ENCODE measurements around the gene LIPG.
"Not testable (repeated sequence)": the region's sequence is repeated elsewhere in the genome, so short reads cannot be mapped to it uniquely, and the experiment has no call there.

The LIPG gene

GRCh38 chr18:49561289-49562193, at the start of gene LIPG (continued):
- no peak for TF ChIP-seq YY1 (tag by site-specific recombination; IDR thresholded peaks at IDR 0.05)
- no peak for TF ChIP-seq ZNF426 (tag by site-specific recombination; IDR thresholded peaks at IDR 0.05)
- no peak for TF ChIP-seq OVOL3 (tag by site-specific recombination; IDR thresholded peaks at IDR 0.05)
- TF ChIP-seq ZNF600 (tag by site-specific recombination; IDR thresholded peaks at IDR 0.05), result 0 out of 2 replicates have a peak, but pooled peaks have one; percentile 16
- 0 out of 2 replicates have a peak, but pooled peaks have one; percentile 24 for TF ChIP-seq GLIS2 (tag by site-specific recombination; IDR thresholded peaks at IDR 0.05)
- peak; percentile 30; the same call in 1 of the 2 replicates for TF ChIP-seq ZFP69B (tag by site-specific recombination; IDR thresholded peaks at IDR 0.05)
- TF ChIP-seq ZNF624 (tag by site-specific recombination; IDR thresholded peaks at IDR 0.05), result no peak
- no peak for TF ChIP-seq ZNF585B (tag by site-specific recombination; IDR thresholded peaks at IDR 0.05)
- TF ChIP-seq ZNF133 (tag by site-specific recombination; IDR thresholded peaks at IDR 0.05), result no peak
- TF ChIP-seq HOXD13 (CRISPR knock-in tag; IDR thresholded peaks at IDR 0.05; ENCODE audit: borderline replicate concordance), result no peak
- TF ChIP-seq ZNF362 (tag by site-specific recombination; IDR thresholded peaks at IDR 0.05), result no peak
- TF ChIP-seq ZBTB11 (tag by site-specific recombination; conservative IDR thresholded peaks at IDR 0.05; ENCODE audit: low read depth), result no peak
- no peak; the same call in 1 of the 2 replicates for TF ChIP-seq RBAK (tag by site-specific recombination; IDR thresholded peaks at IDR 0.05)
- peak; percentile 33; the same call in 1 of the 2 replicates for TF ChIP-seq ZEB2 (tag by site-specific recombination; IDR thresholded peaks at IDR 0.05)
- no peak for TF ChIP-seq ZBTB49 (tag by site-specific recombination; IDR thresholded peaks at IDR 0.05; ENCODE audit: low read depth)
- TF ChIP-seq KLF10 (tag by site-specific recombination; IDR thresholded peaks at IDR 0.05), result no peak
- TF ChIP-seq ZNF239 (tag by site-specific recombination; IDR thresholded peaks at IDR 0.05), result no peak
- TF ChIP-seq ZNF549 (tag by site-specific recombination; IDR thresholded peaks at IDR 0.05), result no peak
- TF ChIP-seq ATF2 (tag by site-specific recombination; IDR thresholded peaks at IDR 0.05; ENCODE audit: low read depth), result no peak
- TF ChIP-seq GLIS1 (tag by site-specific recombination; IDR thresholded peaks at IDR 0.05), result no peak
- no peak for TF ChIP-seq ZNF626 (tag by site-specific recombination; IDR thresholded peaks at IDR 0.05)
- TF ChIP-seq ZNF621 (tag by site-specific recombination; IDR thresholded peaks at IDR 0.05), result no peak
- TF ChIP-seq ZXDB (tag by site-specific recombination; IDR thresholded peaks at IDR 0.05), result peak; percentile 71
- no peak for TF ChIP-seq HOXC10 (CRISPR knock-in tag; IDR thresholded peaks at IDR 0.05)

GRCh38 chr18:49512876-49513275, 49.0 kb upstream of the LIPG start:
- H3K4me3 ChIP-seq (ENCODE audit: low read depth, low read length); POLR2A ChIA-PET; H3K27ac ChIP-seq (ENCODE audit: extremely low read depth, low read depth, low read length); H3K36me3 ChIP-seq (ENCODE audit: control insufficient read depth in 2 of 2, insufficient read depth in 1 of 2, low read length in 2 of 2); H3K9me3 ChIP-seq (ENCODE audit: control insufficient read depth, insufficient read depth, low read depth, low read length); H3K4me1 ChIP-seq (ENCODE audit: control insufficient read depth, insufficient read depth, low read length): not testable (repeated sequence)
- CTCF ChIA-PET, result interaction anchor here (0.6 to 1.0 kb wide), 5 partner anchors 104 to 844 kb away, joined by 3 to 10 read pairs (median 3); no protein-coding TSS in a partner anchor
